GM20431 (cell line): Measurements from ENCODE around the gene GALNT4.

Experiments used
- in situ Hi-C: fragments of 300-500 bp; cut with MseI, MboI; formaldehyde crosslinking; loops from one replicate; pipeline ENCODE4 v1.15.0; 2020; ENCODE audit warnings: low sequenced_read_pairs; ENCODE audit not compliant: unreplicated experiment

The GALNT4 gene

GRCh38 chr12:89497467-89497866 is 27.1 kb downstream of the GALNT4 start:
- in situ Hi-C loops = no loop called here

- in situ Hi-C loops = no loop called here
Observed at GRCh38 chr12:89497005-89497404, 27.6 kb downstream of the GALNT4 start.

GRCh38 chr12:89494411-89495231 is 30.0 kb downstream of the GALNT4 start:
- in situ Hi-C loops = no loop called here

GRCh38 chr12:89493670-89494302 is 30.8 kb downstream of the GALNT4 start:
- in situ Hi-C loops = no loop called here

GRCh38 chr12:89492883-89493282 is 31.7 kb downstream of the GALNT4 start:
- in situ Hi-C loops = no loop called here

- in situ Hi-C loops = no loop called here
Observed at GRCh38 chr12:89490922-89491321, 33.7 kb downstream of the GALNT4 start.

- in situ Hi-C loops = no loop called here
Observed at GRCh38 chr12:89486264-89486663, 38.3 kb downstream of the GALNT4 start.

GRCh38 chr12:89484470-89484869 is 40.1 kb downstream of the GALNT4 start:
- in situ Hi-C loops = no loop called here

- in situ Hi-C loops = no loop called here
Observed at GRCh38 chr12:89481213-89481914, 43.2 kb downstream of the GALNT4 start.

- in situ Hi-C loops = no loop called here
Observed at GRCh38 chr12:89479982-89480381, 44.6 kb downstream of the GALNT4 start.

- in situ Hi-C loops = no loop called here
Observed at GRCh38 chr12:89477633-89478279, 46.8 kb downstream of the GALNT4 start.

- in situ Hi-C loops = no loop called here
Observed at GRCh38 chr12:89476904-89477595, 47.5 kb downstream of the GALNT4 start.

- in situ Hi-C loops = no loop called here
Observed at GRCh38 chr12:89476232-89476631, 48.4 kb downstream of the GALNT4 start.

- in situ Hi-C loops = no loop called here
Observed at GRCh38 chr12:89475203-89475990, 49.2 kb downstream of the GALNT4 start.

- in situ Hi-C loops = no loop called here
Observed at GRCh38 chr12:89474615-89475014, 50.0 kb downstream of the GALNT4 start.
